HepG2 (cell line): ENCODE data around the gene ZBTB22. TPM values are rescaled to one million over a fixed set of nuclear protein-coding genes. Genes with fewer than 3 reads are reported as not detected.
"Not testable (repeated sequence)": the region's sequence is repeated elsewhere in the genome, so short reads cannot be mapped to it uniquely, and the experiment has no call there.

Source experiments
- ATAC-seq: fragments of 200-7000 bp; cut with Tn5 transposase; 3 replicates; pipeline ENCODE4 v1.9.1; 2020; ENCODE audit warnings: mild to moderate bottlenecking, moderate library complexity
- BruUV-seq: library from RNA; stranded (reverse); fragments of 400-500 nt; replicated peaks from 2 replicates; lab custom pipeline; 2021; lab: Mats Ljungman, UMichigan
- CTCF ChIA-PET: fragments of 300-600 bp; formaldehyde crosslinking; extraction: SDS; loops from one replicate; lab custom pipeline; 2021; ENCODE audit warnings: low total read pairs, inconsistent platforms, low intra/inter-chr PET ratio; lab: Yijun Ruan, JAX
- POLR2A ChIA-PET: fragments of 350-600 bp; sonication (Branson Sonifier 250); formaldehyde crosslinking; loops from one replicate; lab custom pipeline; 2020; ENCODE audit warnings: antibody characterized with exemption, inconsistent platforms; lab: Yijun Ruan, JAX
- DNase-seq: peaks from one replicate; pipeline ENCODE4 v3.0.0-alpha.2; 2015; ENCODE audit warnings: low spot score
- FAIRE-seq: peaks from 3 replicates; lab custom pipeline; 2011; peaks lifted over from hg19 to GRCh38; lab: Jason Lieb, UNC
- H2AFZ ChIP-seq: one replicate; pipeline ENCODE4 v1.6.1; 2011; ENCODE audit warnings: low read length, inconsistent platforms
- H3K27ac ChIP-seq: fragments of 300-600 bp; 3 replicates; pipeline ENCODE4 v1.8.0; 2011; ENCODE audit warnings: mixed run types, mild to moderate bottlenecking, mixed read lengths, low read length, inconsistent platforms; ENCODE audit not compliant: insufficient read depth; ENCODE audit errors: extremely low read length
- H3K27me3 ChIP-seq, 2 experiments: fragments of 200-600 bp in 1 of 2; 2 replicates in 1 of 2; 3 replicates in 1 of 2; pipeline versions ENCODE4 v1.6.0 to v1.8.0; 2011; ENCODE audit warnings: low read length in 2 of 2, mild to moderate bottlenecking in 2 of 2, moderate library complexity in 2 of 2, inconsistent platforms in 1 of 2; ENCODE audit not compliant: insufficient read depth in 2 of 2, control insufficient read depth in 1 of 2
- H3K36me3 ChIP-seq, 2 experiments: fragments of 200-600 bp in 1 of 2; replicated peaks in 1 of 2; 2 replicates in 1 of 2; 3 replicates in 1 of 2; pipeline versions ENCODE4 v1.5.1 to v1.8.0; 2011; ENCODE audit warnings: low read length in 2 of 2, inconsistent platforms in 1 of 2; ENCODE audit not compliant: insufficient read depth in 2 of 2, control insufficient read depth in 1 of 2
- H3K4me1 ChIP-seq: 2 replicates; pipeline ENCODE4 v1.5.1; 2012; ENCODE audit warnings: low read length, inconsistent platforms; ENCODE audit not compliant: insufficient read depth
- H3K4me2 ChIP-seq: 2 replicates; pipeline ENCODE4 v1.6.0; 2011; ENCODE audit warnings: low read depth, low read length, inconsistent platforms
- H3K4me3 ChIP-seq, 3 experiments: fragments of 200-600 bp in 1 of 3; sonication (generic), shearing (Covaris generic) in 1 of 3; replicated peaks in 1 of 3; 2 replicates each; pipeline ENCODE4 v1.5.1; 2011 to 2016; ENCODE audit warnings: low read length in 3 of 3, inconsistent platforms in 2 of 3, low read depth in 2 of 3, mild to moderate bottlenecking in 2 of 3, control low read depth in 1 of 3, mixed read lengths in 1 of 3; ENCODE audit not compliant: insufficient read depth in 1 of 3
- H3K79me2 ChIP-seq: one replicate; pipeline ENCODE4 v1.6.1; 2011; ENCODE audit warnings: low read length, inconsistent platforms; ENCODE audit not compliant: insufficient read depth
- H3K9ac ChIP-seq: 2 replicates; pipeline ENCODE4 v1.6.0; 2011; ENCODE audit warnings: mild to moderate bottlenecking, low read depth, low read length, inconsistent platforms; ENCODE audit not compliant: insufficient read depth
- H3K9me3 ChIP-seq: 2 replicates; pipeline ENCODE4 v1.5.1; 2012; ENCODE audit warnings: mild to moderate bottlenecking, low read length
- H4K20me1 ChIP-seq: 2 replicates; pipeline ENCODE4 v1.6.0; 2011; ENCODE audit warnings: inconsistent platforms, mild to moderate bottlenecking, low read length, moderate library complexity; ENCODE audit not compliant: insufficient read depth
- JUN ChIP-seq: sonication (generic); formaldehyde crosslinking; IDR thresholded peaks from 2 replicates; pipeline ENCODE4 v1.4.0; 2020; ENCODE audit warnings: mild to moderate bottlenecking, missing genetic modification reagents
- MNT ChIP-seq: fragments of 450-650 bp; IDR thresholded peaks from 2 replicates; pipeline ENCODE4 v1.6.1; 2016
- ZBTB40 ChIP-seq, 2 experiments: fragments of 450-650 bp in 1 of 2; sonication (generic) in 1 of 2; formaldehyde crosslinking in 1 of 2; IDR thresholded peaks; 2 replicates each; pipeline versions ENCODE4 v1.6.1 to v1.8.0; 2016 to 2022; ENCODE audit warnings: antibody characterized with exemption in 1 of 2, mild to moderate bottlenecking in 1 of 2, missing genetic modification reagents in 1 of 2
- ZNF17 ChIP-seq: sonication (generic); formaldehyde crosslinking; IDR thresholded peaks from 2 replicates; pipeline ENCODE4 v1.5.0; 2020; ENCODE audit warnings: mild to moderate bottlenecking, missing genetic modification reagents
- ZNF782 ChIP-seq: sonication (generic); formaldehyde crosslinking; IDR thresholded peaks from 2 replicates; pipeline ENCODE4 v1.4.0; 2020; ENCODE audit warnings: missing genetic modification reagents, mild to moderate bottlenecking, borderline replicate concordance
- ZSCAN21 ChIP-seq: sonication (generic); formaldehyde crosslinking; IDR thresholded peaks from 2 replicates; pipeline ENCODE4 v1.8.0; 2022; ENCODE audit warnings: mild to moderate bottlenecking, missing genetic modification reagents, moderate library complexity, borderline replicate concordance
- WGBS: methylation state at CpG from one replicate; pipeline ENCODE4 v1.1.6; 2017; ENCODE audit warnings: low lambda C conversion rate; 5-methylcytosine and 5-hydroxymethylcytosine counted together
- in situ Hi-C: cut with HindIII; loops from 2 replicates; pipeline ENCODE4 v1.10.0; 2017; ENCODE audit warnings: low pct_unique_long_range_greater_than_20kb; ENCODE audit not compliant: extremely low pct_ligation_motif_present
- intact Hi-C: fragments of 100-400 bp; cut with micrococcal nuclease; formaldehyde crosslinking; loops from one replicate; pipeline ENCODE4 v1.10.0; 2022; ENCODE audit not compliant: unreplicated experiment
- polyA plus RNA-seq, 8 experiments: library from polyadenylated mRNA; depleted of rRNA in 3 of 8; stranded (reverse) in 7 of 8; unstranded in 1 of 8; fragments of >200 nt; fragmentation: Illumina TruSeq in 4 of 8; extraction: Trizol in 4 of 8; gene quantifications; 2 replicates each; pipeline versions ENCODE4 v1.2.1 to v1.2.3, GENCODE V29; 2011 to 2016; ENCODE audit warnings: low read depth in 4 of 8, missing spikeins in 1 of 8, mixed read lengths in 1 of 8; ENCODE audit not compliant: insufficient read depth in 1 of 8
- total RNA-seq, 5 experiments: library from RNA; depleted of rRNA; stranded (reverse); fragments of >200 nt; fragmentation: Illumina TruSeq; extraction: Trizol; gene quantifications; 2 replicates each; pipeline ENCODE4 v1.2.3, GENCODE V29; 2016; ENCODE audit warnings: low read depth in 1 of 5

ZBTB22 gene
- total and polyA plus RNA-seq, 2 of the 13 experiments (the other 11 are each of a cell fraction or from before 2014, with no cell fraction given), result 8.0 to 10.6 TPM

GRCh38 chr6:33359331-33359730 lies 41.8 kb upstream of the ZBTB22 start:
- in situ Hi-C loops (no loop called here), intact Hi-C loops (no loop called here)
- Histone ChIP-seq H3K27ac (no peak overlapping the region), H3K4me3 (no peak overlapping the region), H2AFZ (no peak overlapping the region), H3K4me2 (no peak overlapping the region), H3K36me3 (no peaks in the 10 kb centered on the region), H4K20me1 (no peaks in the 10 kb centered on the region), H3K27me3 (peaks cover 0 to 1% of the 10 kb centered on the region in 2 experiments; a peak in 3 of 5 replicates), H3K79me2 (no peaks in the 10 kb centered on the region), H3K9ac (no peak overlapping the region), H3K9me3 (no peaks in the 10 kb centered on the region), H3K4me1 (peaks cover 17% of the 10 kb centered on the region)
- DNase-seq (no peak), ATAC-seq (no peak), FAIRE-seq (no peak)
- CTCF ChIA-PET, result no interaction called here
- POLR2A ChIA-PET, result no interaction called here
- TF ChIP-seq MNT, result no peak
- no peak for TF ChIP-seq ZNF17
- TF ChIP-seq ZSCAN21 (CRISPR knock-in tag), result no peak
- TF ChIP-seq ZNF782 (CRISPR knock-in tag), result no peak
- no peak for TF ChIP-seq JUN (CRISPR knock-in tag)
- BruUV-seq, result no TSS peak

DNA sequence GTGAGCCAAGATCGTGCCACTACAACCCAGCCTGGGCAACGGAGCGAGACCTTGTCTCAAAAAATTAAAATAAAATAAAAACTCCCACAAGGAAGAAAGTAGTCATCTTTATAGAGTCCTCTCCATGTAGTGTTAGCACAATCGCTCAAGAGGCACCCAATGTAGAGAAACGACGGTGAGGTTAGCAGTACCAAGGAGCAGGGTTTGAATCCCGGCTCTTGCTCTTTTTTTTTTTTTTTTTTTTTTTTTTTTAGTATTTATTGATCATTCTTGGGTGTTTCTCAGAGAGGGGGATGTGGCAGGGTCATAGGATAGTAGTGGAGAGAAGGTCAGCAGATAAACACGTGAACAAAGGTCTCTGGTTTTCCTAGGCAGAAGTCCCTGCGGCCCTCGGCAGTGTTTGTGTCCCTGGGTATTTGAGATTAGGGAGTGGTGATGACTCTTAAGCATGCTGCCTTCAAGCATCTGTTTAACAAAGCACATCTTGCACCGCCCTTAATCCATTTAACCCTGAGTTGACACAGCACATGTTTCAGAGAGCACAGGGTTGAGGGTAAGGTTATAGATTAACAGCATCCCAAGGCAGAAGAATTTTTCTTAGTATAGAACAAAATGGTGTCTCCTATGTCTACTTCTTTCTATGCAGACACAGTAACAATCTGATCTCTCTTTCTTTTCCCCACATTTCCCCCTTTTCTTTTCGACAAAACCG lies 39.8 kb upstream of the ZBTB22 start:
- H2AFZ ChIP-seq; CTCF ChIA-PET; H3K9ac ChIP-seq; H3K9me3 ChIP-seq; ATAC-seq; in situ Hi-C loops; H3K27me3 ChIP-seq; H3K79me2 ChIP-seq; H3K4me3 ChIP-seq; H3K4me2 ChIP-seq; H3K36me3 ChIP-seq; DNase-seq; BruUV-seq; H4K20me1 ChIP-seq; FAIRE-seq; intact Hi-C loops; H3K27ac ChIP-seq; TF ChIP-seq ZBTB40 (CRISPR knock-in tag; IDR thresholded peaks at IDR 0.05): not testable (repeated sequence)
- peaks cover 15% of the 10 kb centered on the region for H3K4me1 ChIP-seq
- 43% methylated on average over 13 of the region's 13 CpGs for WGBS
- POLR2A ChIA-PET, result interaction anchor here (0.6 to 0.7 kb wide), 2 partner anchors 25 to 165 kb away, joined by 3 read pairs; no protein-coding TSS in a partner anchor
- 0 out of 2 replicates have a peak, but pooled peaks have one; percentile 34 for TF ChIP-seq ZBTB40 (IDR thresholded peaks at IDR 0.05)
